DND-41 (cell line): Measurements from ENCODE around the gene DDX46.
A peak's percentile ranks its signal among the peaks of the same experiment; 100 is the strongest.

ENCODE experiments used
- ATAC-seq: fragments of 200-7000 bp; cut with Tn5 transposase; 3 replicates; pipeline ENCODE4 v1.9.1; 2021; ENCODE audit warnings: low read depth; ENCODE audit not compliant: insufficient read depth
- DNase-seq: peaks from one replicate; pipeline ENCODE4 v3.0.0-alpha.2; 2020
- H2AFZ ChIP-seq: 2 replicates; pipeline ENCODE4 v1.6.0; 2012; ENCODE audit warnings: low read depth, low read length
- H3K27ac ChIP-seq: 2 replicates; pipeline ENCODE4 v1.5.1; 2012; ENCODE audit warnings: low read length, inconsistent platforms
- H3K27me3 ChIP-seq: fragments of 200-600 bp; sonication (generic); 2 replicates; pipeline ENCODE4 v1.6.0; 2012; ENCODE audit warnings: low read length, mild to moderate bottlenecking, inconsistent platforms; ENCODE audit not compliant: insufficient read depth, poor library complexity
- H3K36me3 ChIP-seq: 2 replicates; pipeline ENCODE4 v1.5.1; 2012; ENCODE audit warnings: low read length, inconsistent platforms; ENCODE audit not compliant: insufficient read depth
- H3K4me1 ChIP-seq: 2 replicates; pipeline ENCODE4 v1.5.1; 2012; ENCODE audit warnings: mild to moderate bottlenecking, low read length; ENCODE audit not compliant: insufficient read depth
- H3K4me2 ChIP-seq: 2 replicates; pipeline ENCODE4 v1.6.0; 2012; ENCODE audit warnings: mild to moderate bottlenecking, moderate library complexity, low read length, inconsistent platforms; ENCODE audit not compliant: insufficient read depth
- H3K4me3 ChIP-seq, 2 experiments: fragments of 200-600 bp in 1 of 2; shearing (Covaris generic) in 1 of 2; 2 replicates each; pipeline ENCODE4 v1.5.1; 2012 to 2016; ENCODE audit warnings: inconsistent platforms in 2 of 2, low read length in 2 of 2, mild to moderate bottlenecking in 2 of 2, low read depth in 1 of 2, moderate library complexity in 1 of 2
- H3K79me2 ChIP-seq: 2 replicates; pipeline ENCODE4 v1.6.0; 2012; ENCODE audit warnings: low read length, inconsistent platforms; ENCODE audit not compliant: insufficient read depth
- H3K9ac ChIP-seq: 2 replicates; pipeline ENCODE4 v1.6.0; 2012; ENCODE audit warnings: low read depth, mild to moderate bottlenecking, inconsistent platforms, low read length, moderate library complexity
- H3K9me3 ChIP-seq: 2 replicates; pipeline ENCODE4 v1.5.1; 2012; ENCODE audit warnings: low read length, moderate library complexity, mild to moderate bottlenecking, inconsistent platforms; ENCODE audit not compliant: insufficient read depth, severe bottlenecking
- H4K20me1 ChIP-seq: 2 replicates; pipeline ENCODE4 v1.6.0; 2012; ENCODE audit warnings: low read length; ENCODE audit not compliant: insufficient read depth
- EZH2 ChIP-seq: IDR thresholded peaks from 3 replicates; pipeline ENCODE4 v1.6.1; 2012; ENCODE audit warnings: borderline replicate concordance, low read depth, mild to moderate bottlenecking, moderate library complexity, low read length, inconsistent platforms; ENCODE audit not compliant: severe bottlenecking
- TF ChIP-seq, protein P1 (sequence below): IDR thresholded peaks from 2 replicates; pipeline ENCODE4 v1.5.1; 2012; ENCODE audit warnings: borderline replicate concordance, low read length, moderate library complexity, mild to moderate bottlenecking; ENCODE audit not compliant: poor library complexity, severe bottlenecking; ENCODE audit errors: extremely low read depth

The DDX46 gene

GRCh38 chr5:134741052-134741451 is 17.5 kb upstream of the DDX46 start:
- H3K27ac ChIP-seq, result no peak overlapping the region
- peak overlapping the region in 1 of 2 experiments; percentile 14; a peak in 1 of 4 replicates for H3K4me3 ChIP-seq
- H3K4me2 ChIP-seq, result peak overlapping the region; percentile 47; the same call in 1 of the 2 replicates
- H3K9ac ChIP-seq, result no peak overlapping the region
- no peaks in the 10 kb centered on the region for H3K27me3 ChIP-seq
- H3K36me3 ChIP-seq, result peaks cover 39% of the 10 kb centered on the region
- peaks cover 58% of the 10 kb centered on the region for H3K79me2 ChIP-seq
- H3K4me1 ChIP-seq, result peaks cover 41% of the 10 kb centered on the region
- no peaks in the 10 kb centered on the region for H3K9me3 ChIP-seq
- ATAC-seq, result no peak
- DNase-seq, result no peak
- no peak overlapping the region for H2AFZ ChIP-seq
- no peak for TF ChIP-seq EZH2
- TF ChIP-seq, protein P1, sequence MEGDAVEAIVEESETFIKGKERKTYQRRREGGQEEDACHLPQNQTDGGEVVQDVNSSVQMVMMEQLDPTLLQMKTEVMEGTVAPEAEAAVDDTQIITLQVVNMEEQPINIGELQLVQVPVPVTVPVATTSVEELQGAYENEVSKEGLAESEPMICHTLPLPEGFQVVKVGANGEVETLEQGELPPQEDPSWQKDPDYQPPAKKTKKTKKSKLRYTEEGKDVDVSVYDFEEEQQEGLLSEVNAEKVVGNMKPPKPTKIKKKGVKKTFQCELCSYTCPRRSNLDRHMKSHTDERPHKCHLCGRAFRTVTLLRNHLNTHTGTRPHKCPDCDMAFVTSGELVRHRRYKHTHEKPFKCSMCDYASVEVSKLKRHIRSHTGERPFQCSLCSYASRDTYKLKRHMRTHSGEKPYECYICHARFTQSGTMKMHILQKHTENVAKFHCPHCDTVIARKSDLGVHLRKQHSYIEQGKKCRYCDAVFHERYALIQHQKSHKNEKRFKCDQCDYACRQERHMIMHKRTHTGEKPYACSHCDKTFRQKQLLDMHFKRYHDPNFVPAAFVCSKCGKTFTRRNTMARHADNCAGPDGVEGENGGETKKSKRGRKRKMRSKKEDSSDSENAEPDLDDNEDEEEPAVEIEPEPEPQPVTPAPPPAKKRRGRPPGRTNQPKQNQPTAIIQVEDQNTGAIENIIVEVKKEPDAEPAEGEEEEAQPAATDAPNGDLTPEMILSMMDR, result no peak
- H4K20me1 ChIP-seq, result peaks cover 11% of the 10 kb centered on the region; the same call in 1 of the 2 replicates

- peak overlapping the region; percentile 47; the same call in 1 of the 2 replicates for H3K4me2 ChIP-seq
Measured at GRCh38 chr5:134742134-134742533, 16.4 kb upstream of the DDX46 start.

DNA sequence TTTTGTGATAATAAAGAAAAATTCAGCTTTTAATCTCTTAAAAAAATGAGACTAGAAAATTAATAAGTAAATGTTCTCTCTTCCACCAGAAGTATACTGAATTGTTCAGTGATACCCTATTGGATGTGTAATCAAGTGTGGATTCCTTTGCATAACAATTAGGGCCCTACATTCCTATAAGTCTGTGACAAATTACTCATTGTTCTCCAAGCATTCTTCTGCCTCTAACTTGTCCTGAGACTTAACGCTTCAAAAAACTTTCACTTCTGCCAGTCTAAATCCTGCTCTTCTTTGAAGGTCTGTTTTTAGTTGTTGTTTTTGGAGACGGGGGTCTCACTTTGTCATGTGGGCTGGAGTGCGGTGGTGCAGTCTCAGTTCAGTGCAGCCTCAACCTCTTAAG is 9.2 kb upstream of the DDX46 start:
- peaks cover 26% of the 10 kb centered on the region for H3K36me3 ChIP-seq

More at GRCh38 chr5:134742134-134742533, 16.4 kb upstream of the DDX46 start:
- Histone ChIP-seq H3K9me3 (no peaks in the 10 kb centered on the region), H3K9ac (no peak overlapping the region), H3K4me1 (peaks cover 41% of the 10 kb centered on the region), H3K27me3 (no peaks in the 10 kb centered on the region), H3K36me3 (peaks cover 39% of the 10 kb centered on the region), H3K4me3 (no peak overlapping the region), H3K27ac (no peak overlapping the region), H4K20me1 (peaks cover 11% of the 10 kb centered on the region; the same call in 1 of the 2 replicates), H3K79me2 (peaks cover 58% of the 10 kb centered on the region), H2AFZ (no peak overlapping the region)
- no peak for ATAC-seq
- no peak for TF ChIP-seq EZH2
- TF ChIP-seq, protein P1, result no peak
- no peak for DNase-seq

More for the DNA sequence above, 9.2 kb upstream of the DDX46 start:
- ATAC-seq (no peak), DNase-seq (no peak)
- Histone ChIP-seq H3K79me2 (peaks cover 6% of the 10 kb centered on the region; the same call in 1 of the 2 replicates), H3K9ac (no peak overlapping the region), H3K9me3 (no peaks in the 10 kb centered on the region), H3K27ac (no peak overlapping the region), H2AFZ (no peak overlapping the region), H3K4me3 (no peak overlapping the region), H3K4me2 (no peak overlapping the region), H3K4me1 (no peaks in the 10 kb centered on the region), H3K27me3 (no peaks in the 10 kb centered on the region), H4K20me1 (no peaks in the 10 kb centered on the region)
- TF ChIP-seq, protein P1, result no peak
- no peak for TF ChIP-seq EZH2
